Amygdala (tissue), 56 donors: Measurements from ENCODE around the gene SYTL3.
"Not testable (repeated sequence)": the region's sequence is repeated elsewhere in the genome, so short reads cannot be mapped to it uniquely, and the experiment has no call there.

Experiments used
- DNase-seq, 56 donors: peaks; one replicate each; lab custom pipeline; 2025; lab: John Stamatoyannopoulos, UW

SYTL3 gene

DNA sequence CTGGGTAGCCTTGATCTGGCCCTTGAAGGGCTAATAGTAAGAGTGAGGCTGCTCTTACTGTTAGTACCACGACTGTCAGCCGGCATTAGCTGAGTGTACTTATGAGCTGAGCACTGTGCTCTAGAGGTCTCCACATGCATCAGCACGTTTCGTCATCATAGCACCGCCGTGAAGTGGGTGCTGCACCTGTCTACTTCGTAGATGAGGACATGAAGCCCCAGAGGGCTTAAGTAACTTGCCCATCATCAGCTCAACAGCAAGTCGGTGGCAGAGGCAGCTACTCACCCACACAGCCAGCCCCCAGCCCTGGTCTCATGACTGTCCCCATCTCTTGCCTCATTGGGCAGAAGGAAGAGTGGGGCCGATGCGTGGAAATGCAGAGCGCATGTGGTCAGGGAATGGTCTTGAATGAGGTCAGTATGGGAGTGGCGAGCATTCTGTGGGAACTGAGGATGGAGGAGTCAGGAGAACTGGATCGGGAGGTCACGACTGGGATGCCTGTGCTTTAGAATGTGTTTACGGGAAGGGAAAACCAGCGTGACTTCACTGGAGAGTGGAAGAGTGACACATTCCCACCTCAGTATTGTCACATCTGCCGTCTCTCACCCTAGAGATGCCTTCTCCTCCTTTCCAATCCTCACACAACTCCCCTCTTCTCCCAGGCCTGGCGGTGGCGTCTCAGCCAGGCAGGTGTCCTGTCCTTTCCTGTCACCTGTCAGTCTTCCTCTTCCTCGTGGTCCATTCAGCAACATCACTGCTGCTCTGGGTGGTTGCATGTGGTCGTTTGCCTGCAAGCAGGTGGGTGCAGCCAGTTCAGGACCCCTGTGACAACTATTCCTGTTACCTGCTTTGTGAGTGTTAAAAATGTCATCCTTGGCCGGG is 6.0 kb downstream of the SYTL3 start:
- no peak for DNase-seq

DNA sequence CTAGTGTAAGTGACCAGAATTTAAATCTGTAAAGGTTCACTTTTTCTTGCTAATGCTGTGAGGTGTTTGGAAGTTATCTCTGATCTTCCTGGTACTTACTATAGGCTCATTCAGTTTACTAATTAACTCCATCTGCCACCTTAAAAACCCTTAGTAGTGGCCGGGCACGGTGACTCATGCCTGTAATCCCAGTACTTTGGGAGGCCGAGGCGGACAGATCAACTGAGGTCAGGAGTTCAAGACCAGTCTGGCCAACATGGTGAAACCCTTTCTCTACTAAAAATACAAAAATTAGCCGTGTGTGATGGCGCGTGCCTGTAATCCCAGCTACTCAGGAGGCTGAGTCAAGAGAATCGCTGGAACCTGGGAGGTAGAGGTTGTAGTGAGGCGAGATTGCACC is 7.1 kb downstream of the SYTL3 start:
- DNase-seq, result not testable (repeated sequence)

DNA sequence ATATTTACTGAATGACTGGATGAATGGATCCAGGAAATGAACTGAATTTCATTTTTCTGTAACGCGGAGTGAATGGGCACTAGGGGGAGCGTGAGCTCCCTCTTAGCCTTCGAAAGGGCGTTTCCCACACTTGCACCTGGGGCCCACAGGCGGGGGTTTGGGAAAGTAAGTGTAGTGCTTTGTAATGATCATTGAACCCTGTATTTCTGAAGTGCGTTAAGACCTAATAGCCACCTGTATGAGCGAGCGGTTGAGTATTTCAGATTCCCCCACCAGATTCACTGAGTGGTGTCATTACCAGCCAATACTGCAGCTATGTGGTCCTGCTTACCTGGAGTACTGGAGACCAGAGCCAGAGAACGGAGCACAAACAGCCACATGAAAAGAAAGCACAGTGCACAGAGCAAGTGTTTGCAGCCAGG is 10.5 kb downstream of the SYTL3 start:
- DNase-seq, result no peak

DNA sequence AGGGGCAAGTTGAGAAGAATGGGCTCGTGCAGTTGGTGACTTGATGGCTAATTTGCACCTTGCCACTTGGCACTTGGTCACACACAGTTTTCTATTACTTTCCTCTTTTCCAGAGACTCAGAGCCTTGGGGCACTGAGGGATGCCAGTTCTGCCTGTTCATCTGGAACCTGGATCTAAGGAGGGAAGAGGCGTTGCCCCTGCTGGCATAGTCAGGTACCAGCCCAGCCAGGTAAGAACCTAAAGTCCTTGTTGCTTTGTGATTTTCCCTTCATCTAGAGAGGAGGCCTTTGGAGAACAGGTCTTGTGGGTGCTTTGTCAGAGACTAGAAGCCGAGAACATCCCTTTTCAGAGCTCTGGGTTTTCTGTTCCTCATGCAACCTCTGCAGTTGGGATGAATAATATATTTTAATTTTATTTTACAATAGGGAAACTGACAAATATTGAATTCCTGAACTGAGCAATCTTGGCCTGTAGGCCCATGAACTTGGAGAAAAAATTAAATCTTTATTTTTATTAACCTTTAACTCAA is 11.4 kb downstream of the SYTL3 start:
- no peak for DNase-seq

DNA sequence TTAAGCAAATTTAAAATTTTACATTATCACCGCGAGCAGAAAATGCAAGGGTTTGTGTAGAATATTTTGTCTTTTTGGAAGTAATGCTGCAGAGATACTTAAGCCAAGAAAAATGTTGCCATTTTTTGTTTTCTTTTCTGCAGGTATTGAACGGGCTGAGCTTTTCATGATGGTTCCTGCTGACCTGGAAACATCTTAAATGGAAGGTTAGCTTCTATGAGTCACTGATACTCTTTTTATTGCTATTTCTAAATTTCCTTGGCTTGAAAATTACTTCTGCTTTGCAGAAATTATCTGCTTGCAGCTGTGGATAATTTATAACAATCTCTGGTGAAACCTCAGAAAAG is 12.7 kb downstream of the SYTL3 start:
- DNase-seq, result no peak

DNA sequence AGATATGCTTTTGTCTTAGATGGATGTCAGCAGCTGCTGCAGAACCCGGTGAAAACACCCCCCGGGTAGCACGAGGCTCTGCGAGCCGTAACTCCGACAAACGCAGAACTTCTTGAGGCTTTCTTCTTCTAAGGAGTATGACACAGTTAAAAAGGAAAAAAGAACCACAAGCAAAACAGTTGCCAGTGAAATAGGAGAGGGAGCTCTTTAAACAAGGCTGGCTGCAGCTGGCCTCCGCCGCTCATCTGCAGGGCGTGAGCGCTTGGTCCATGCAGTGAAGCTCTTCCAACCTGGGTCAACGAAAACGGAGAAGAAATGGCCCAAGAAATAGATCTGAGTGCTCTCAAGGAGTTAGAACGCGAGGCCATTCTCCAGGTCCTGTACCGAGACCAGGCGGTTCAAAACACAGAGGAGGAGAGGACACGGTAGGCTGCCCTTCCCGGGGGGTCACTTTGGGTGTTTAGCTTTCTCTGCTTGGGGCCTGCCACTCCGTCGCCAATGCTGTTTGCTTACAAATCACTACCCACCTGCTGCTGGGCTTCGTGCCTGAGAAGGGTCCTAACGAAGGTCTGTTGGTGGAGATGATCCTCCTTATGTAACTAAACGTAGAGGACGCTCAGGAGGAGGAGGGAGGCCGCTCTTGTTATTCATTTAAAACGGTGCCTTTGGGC is 13.2 kb downstream of the SYTL3 start:
- no peak for DNase-seq

DNA sequence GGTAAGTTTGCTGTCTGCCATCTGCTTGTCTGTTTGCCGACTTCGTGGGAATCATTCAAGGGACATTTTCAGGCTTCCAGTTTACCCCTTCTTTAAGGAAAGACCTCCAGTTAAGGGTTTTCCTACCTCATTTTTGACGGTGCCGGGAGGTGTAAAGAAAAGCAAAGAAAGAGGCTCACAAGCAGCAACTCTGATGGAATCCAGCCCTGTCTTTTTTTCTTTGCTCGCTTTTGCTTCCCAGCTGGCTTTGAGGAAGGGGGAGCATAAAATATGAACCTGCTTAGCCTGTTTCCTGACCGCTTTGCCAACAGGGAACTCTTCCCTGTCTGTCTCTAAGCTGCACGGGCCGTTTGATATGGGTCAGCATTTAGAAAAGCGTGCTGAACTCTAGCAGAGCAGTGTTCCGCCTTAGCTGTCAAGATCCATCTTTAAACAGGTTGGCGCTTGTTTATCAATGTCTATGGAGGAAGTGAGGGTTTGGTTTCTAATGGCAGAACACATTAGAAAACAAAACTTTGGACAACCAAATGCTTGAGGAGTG is 13.8 kb downstream of the SYTL3 start:
- DNase-seq, result no peak

DNA sequence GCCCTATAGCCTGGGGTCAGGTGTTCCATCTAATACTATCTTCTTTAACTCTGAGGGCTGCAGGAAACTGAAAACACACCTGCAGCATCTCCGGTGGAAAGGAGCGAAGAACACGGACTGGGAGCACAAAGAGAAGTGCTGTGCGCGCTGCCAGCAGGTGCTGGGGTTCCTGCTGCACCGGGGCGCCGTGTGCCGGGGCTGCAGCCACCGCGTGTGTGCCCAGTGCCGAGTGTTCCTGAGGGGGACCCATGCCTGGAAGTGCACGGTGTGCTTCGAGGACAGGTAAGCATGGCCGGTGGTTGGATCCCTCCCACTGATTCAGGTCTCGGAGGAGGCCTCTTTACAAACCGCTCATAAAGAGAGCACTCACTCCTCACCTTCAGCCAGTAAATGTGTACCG is 15.5 kb downstream of the SYTL3 start:
- no peak for DNase-seq

DNA sequence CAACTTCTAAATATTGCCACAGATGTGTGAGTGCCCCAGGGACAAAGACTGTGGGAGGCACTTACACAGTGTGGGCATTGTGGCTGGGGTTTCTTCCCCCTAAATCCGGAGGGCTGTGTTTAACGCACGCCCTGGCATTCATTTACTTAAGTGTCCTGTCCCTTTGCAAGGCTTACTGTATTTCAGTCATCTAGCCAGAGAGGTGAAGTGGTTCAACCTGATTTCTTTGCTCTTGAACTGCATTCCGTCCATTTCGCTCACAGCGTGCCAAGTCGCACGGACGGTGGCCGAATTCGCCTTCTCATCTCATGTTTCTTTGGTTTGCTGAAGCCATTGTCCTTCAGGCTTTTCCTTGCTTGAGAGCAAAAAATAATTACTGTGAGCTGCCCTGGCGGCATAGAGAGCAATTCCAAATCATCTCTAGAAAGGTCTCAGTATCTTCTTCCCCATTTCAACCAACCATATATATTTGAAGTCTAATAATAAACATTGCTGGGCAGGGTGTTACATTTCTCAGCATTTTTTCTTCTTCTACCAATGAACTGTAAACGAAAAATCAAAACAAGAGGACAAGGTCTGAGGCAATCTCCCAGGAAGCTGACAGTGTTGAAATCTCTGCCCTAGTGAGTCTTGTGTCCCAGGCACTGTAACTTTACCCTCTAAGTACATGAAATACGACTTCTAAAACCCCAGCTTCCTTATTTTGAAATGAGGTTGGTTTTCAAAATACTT is 16.9 kb downstream of the SYTL3 start:
- DNase-seq, result peak in 1 of 56 donors; percentile 15

DNA sequence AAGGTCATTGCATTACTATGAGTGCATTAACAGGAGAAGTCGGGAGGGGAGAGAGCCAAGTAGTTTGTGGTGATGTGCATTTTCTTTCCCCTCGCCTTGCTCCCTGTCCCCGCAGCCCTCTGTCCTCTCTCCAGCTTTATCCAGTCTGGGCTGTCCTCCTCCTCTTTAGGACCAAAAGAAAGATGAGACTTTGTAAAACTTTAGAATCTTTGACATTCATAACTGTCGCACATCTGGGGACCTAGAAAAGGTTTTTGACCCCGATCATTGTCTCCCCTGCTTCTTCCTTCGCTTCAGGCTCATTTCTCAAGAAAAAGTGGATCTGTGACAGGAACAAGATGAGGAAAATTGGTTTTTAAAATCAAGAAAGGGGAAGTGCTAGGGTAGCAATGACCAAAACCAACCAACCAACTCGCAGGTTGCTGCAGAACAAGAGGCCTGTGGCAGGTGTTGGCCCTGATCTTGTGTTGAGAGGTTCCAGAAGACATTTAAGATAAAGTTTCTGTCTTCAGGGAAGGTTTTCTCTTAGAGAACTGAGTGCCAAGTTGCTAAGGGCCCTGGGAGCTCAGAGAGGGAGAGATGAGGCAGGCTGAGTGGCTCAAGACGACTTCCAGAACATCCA is 17.6 kb downstream of the SYTL3 start:
- no peak for DNase-seq

DNA sequence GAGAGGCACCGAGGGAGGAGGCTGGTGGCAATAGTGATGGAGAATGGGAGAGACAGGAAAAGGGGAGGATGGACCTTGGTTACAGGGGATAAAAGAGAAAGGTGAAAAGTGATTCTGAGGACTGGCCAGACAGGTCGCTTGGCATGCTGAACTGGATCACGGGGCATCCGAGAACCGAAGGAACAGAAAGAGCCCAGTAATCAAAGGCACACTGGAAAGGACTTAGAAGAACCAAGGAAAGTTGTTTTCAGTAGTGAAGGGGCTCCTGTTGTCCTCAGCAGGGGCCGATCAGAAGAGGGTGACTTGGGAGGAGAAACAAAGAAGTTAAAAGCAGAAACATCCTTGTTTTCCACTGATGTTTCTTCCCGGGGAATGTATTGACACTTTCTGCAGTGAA is 18.9 kb downstream of the SYTL3 start:
- DNase-seq, result no peak

DNA sequence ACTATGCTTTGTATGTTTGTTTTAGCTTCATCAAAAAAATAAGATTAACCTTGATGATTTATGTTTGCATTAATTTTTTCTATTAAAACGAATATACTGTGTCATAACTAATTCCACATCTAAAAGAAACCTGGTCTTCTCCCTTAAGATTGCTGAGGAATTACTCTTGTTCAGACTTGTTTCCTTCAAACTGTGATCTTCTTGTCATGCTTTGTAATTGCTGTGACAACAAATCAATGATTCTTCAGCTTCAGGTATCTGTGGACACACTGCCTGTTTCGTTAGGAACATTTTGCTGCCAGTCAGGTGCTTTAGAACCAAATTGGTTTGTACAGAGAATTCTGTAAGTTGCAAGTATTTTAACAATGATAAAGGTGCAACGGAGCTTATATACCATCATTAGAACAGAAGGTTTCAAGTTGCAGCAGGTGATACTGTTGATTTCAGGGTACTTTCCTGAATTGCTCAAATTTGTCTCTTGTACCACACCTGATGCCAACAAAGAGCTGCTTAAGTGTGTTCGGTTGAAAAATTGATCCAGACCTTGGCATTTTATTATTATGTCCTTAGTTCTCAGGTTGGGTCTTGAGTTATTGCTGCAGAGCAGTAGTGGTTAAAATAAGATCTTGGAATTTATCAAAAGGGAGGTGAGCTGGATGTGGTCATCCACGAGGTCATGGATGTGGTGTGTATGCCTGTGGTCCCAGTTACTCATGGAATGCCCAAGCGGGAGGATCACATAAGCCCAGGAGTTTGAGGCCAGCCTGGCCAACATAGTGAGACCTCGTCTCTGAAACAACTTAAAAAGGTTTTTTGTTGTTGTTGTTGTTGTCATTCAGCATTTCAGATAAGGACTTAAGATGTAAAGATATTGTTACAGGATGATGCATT is 19.5 kb downstream of the SYTL3 start:
- DNase-seq, result no peak

DNA sequence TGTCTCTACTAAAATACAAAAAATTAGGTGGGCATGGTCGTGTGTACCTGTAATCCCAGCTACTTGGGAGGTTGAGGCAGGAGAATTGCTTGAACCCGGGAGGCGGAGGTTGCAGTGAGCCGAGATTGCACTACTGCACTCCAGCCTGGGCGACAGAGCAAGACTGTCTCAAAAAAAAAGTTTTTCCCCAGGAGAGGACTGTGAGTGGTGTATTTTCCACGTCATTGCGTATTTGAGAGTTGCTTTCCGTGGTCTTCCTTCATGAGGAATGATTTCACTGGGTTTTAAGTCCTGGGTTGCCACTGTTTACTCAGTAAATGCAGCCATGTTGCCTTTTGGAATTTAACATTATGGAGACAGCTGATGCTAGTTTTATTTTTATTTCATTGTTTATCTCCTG is 22.3 kb downstream of the SYTL3 start:
- DNase-seq, result not testable (repeated sequence)

DNA sequence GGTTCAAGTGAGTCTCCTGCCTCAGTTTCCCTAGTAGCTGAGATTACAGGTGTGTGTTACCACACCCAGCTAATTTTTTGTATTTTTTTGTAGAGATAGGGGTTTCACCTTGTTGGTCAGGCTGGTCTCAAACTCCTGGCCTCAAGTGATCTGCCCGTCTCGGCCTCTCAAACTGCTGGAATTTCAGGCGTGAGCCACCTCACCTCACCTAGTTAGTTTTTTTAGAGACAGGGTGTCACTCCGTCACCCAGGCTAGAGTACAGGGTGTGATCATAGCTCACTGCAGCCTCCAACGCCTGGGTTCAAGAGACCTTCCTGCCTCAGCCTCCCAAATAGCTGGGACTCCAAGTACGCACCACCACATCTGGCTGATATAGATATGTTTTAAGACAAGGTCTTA is 22.9 kb downstream of the SYTL3 start:
- DNase-seq, result no peak

DNA sequence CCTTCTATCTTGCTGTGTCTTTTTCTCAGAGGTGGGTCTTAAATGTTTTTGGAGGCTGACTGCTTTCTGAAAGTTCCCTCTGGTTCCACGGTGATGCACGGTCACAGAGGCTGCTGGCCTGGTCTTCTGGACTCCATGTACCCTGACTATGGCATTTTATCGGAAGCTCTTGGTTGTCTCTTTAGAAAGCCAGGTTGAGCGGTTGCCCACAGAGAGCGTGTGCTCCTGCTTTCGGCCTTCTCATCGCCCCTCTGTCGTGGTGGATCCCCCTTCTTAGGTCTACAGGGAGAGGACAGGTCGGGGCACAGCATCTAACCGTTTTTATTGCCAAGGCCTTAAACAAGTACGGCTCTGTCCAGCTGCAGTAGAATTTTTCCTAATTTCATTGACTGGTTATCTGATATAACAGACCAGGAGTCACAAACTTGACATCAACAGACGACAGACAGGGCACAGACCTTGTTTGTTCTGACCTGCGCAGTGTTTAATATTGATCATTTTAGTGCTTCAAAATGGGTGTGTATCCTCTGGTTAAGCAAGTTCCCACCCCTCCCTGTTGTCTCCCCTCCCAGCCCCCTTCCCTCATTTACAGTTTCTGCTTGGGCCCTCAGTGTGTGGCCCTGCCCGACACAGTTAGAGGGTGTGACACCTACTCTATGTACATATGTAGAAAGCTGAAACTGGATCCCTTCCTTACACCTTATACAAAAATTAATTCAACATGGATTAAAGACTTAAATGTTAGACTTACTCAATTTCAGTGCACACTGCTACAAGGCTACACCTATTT is 24.7 kb downstream of the SYTL3 start:
- no peak for DNase-seq

DNA sequence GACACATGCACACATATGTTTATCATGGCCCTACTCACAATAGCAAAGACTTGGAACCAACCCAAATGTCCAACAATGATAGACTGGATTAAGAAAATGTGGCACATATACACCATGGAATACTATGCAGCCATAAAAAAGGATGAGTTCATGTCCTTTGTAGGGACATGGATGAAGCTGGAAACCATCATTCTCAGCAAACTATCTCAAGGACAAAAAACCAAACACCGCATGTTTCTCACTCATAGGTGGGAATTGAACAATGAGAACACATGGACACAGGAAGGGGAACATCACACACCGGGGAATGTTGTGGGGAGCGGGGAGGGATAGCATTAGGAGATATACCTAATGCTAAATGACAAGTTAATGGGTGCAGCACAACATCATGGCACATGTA is 27.2 kb downstream of the SYTL3 start:
- DNase-seq, result not testable (repeated sequence)

DNA sequence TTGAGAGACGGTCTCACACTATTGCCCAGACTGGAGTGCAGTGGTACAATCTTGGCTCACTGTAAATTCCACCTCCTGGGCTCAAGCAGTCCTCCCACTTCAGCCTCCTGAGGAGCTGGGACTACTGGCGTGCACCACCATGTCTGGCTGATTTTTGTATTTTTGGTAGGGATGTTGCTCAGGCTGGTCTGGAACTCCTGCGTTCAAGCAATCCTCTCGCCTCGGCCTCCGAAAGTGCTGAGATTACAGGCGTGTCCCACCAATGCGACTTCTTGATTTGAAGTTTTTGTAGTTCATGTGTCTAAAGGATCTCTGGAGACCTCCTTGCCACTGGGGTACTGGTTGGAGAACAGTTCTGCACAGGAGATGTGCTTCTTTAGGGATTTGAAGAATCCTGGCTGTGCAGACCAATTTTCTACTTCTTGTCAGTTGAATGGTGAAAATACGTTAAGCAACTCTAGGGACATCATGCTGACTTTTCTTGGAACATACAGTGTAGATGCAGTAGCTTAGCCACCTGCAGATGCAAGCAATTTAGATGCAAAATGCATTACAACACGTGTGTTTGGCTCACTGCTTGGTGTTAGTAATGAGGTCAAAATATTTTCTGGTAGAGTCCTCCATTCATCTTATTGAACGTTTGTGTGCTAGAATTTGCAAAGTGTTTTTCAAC is 28.2 kb downstream of the SYTL3 start:
- DNase-seq, result no peak

DNA sequence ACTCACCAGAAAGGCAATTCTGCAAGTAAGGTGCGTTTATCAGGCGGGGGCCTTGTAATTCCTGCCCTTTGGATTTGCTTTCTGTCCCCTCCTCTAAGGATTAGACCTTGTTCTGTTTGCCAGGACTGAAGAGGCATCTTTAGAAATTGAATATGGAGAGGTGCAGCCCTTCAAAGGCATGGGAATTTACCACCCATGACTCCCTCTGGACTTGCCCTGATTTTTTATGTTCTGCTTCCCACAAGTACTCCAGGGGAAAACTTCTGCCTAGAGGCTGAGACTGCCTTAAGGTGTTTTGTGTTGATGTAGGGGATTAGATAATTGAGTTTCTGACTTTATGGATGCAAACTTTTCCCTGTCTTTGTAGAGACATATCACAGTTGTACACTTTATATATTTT is 30.2 kb downstream of the SYTL3 start:
- no peak for DNase-seq
